Measurements from ENCODE around the gene SGPP2. TPM values are rescaled to one million over a fixed set of nuclear protein-coding genes. Genes with fewer than 3 reads are reported as not detected.

SGPP2 gene
- total and polyA plus RNA-seq, 2 of the 4 experiments (the other 2 are of a cell fraction) = not detected

DNA sequence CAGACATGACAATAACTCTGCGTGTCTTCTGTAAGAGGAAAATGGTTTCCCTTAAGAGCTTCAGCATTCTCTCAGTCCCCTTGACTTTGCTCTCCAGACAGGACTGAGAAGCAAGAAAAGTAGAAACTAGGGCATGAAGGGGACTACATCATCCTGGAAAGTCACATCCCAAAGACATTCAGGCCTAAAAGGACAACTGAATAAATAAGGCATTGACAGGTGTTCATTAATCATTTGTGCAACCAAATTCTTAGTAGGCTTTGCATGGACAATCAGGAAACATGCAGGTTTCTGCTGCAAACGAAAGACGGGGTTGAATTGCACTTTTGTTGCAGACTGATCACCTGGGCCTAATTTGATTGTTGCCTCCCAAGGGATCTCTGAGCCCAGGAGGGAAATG is 1.2 kb upstream of the SGPP2 start:
- Histone ChIP-seq H3K23ac (ENCODE audit: low read depth, low read length) (no peak overlapping the region), H3K9me1 (ENCODE audit: insufficient read depth, low read length) (no peaks in the 10 kb centered on the region), H4K91ac (ENCODE audit: insufficient read depth, low read depth, low read length) (no peak overlapping the region), H4K5ac (ENCODE audit: low read depth, low read length) (no peak overlapping the region), H3K27ac (ENCODE audit: insufficient read depth, low read length) (no peak overlapping the region), H3K56ac (ENCODE audit: extremely low read depth, insufficient read depth, low read length) (no peak overlapping the region), H2AK5ac (ENCODE audit: low read depth, low read length) (no peak overlapping the region), H4K20me1 (ENCODE audit: insufficient read depth, low read length) (no peaks in the 10 kb centered on the region), H2BK120ac (ENCODE audit: low read depth, low read length) (no peak overlapping the region), H2BK15ac (ENCODE audit: low read depth, low read length) (no peak overlapping the region), H3K4ac (ENCODE audit: low read depth, low read length) (no peak overlapping the region), H2BK20ac (ENCODE audit: low read depth, low read length) (no peak overlapping the region), H3K9me3 (ENCODE audit: control insufficient read depth, insufficient read depth, low read length) (no peaks in the 10 kb centered on the region; the same call in 1 of the 2 replicates), H4K8ac (ENCODE audit: low read depth in 2 of 2, low read length in 2 of 2) (no peak overlapping the region), H3K9ac (ENCODE audit: low read depth, low read length) (no peak overlapping the region), H2BK5ac (ENCODE audit: low read depth, low read length, poor library complexity, severe bottlenecking) (no peak overlapping the region), H2AFZ (replicated peaks; ENCODE audit: low read length, poor library complexity) (no peak overlapping the region), H3K79me1 (ENCODE audit: low read depth in 1 of 2, low read length in 2 of 2) (no peaks in the 10 kb centered on the region), H3K36me3 (ENCODE audit: control insufficient read depth, insufficient read depth, low read length) (no peaks in the 10 kb centered on the region), H3K4me2 (ENCODE audit: low read depth, low read length) (no peak overlapping the region), H3K27me3 (ENCODE audit: control insufficient read depth, insufficient read depth, low read length) (peaks cover 29% of the 10 kb centered on the region), H3K4me3 (ENCODE audit: insufficient read depth, low read depth, low read length) (no peak overlapping the region), H3K18ac (ENCODE audit: low read depth, low read length) (no peak overlapping the region), H3K14ac (replicated peaks; ENCODE audit: low read depth, low read length) (no peak overlapping the region), H2AK9ac (replicated peaks; ENCODE audit: low read depth, low read length, poor library complexity) (no peak overlapping the region), H3K4me1 (ENCODE audit: control insufficient read depth, insufficient read depth, low read length) (no peaks in the 10 kb centered on the region; the same call in 1 of the 2 replicates)
- intact Hi-C loops (cut with micrococcal nuclease) = no loop called here
- BruUV-seq (replicated peaks) = no TSS peak
- no CpG with 5 or more reads among the region's 3 CpGs for WGBS, 2 experiments (ENCODE audit: extremely low coverage in 2 of 2, insufficient read length in 1 of 2)
- ATAC-seq (ENCODE audit: low read depth) (no peak), DNase-seq (no peak)
- POLR2A ChIA-PET (ENCODE audit: unreplicated experiment) = no interaction called here
- CTCF ChIA-PET = no interaction called here
- in situ Hi-C loops (cut with MboI; ENCODE audit: low sequenced_read_pairs) = no loop called here
- dilution Hi-C loops (cut with HindIII; ENCODE audit: low sequenced_read_pairs, unreplicated experiment) = no loop called here
- no peak for TF ChIP-seq BHLHE40 (IDR thresholded peaks at IDR 0.05; ENCODE audit: low read depth, low read length)
- TF ChIP-seq, protein P1, sequence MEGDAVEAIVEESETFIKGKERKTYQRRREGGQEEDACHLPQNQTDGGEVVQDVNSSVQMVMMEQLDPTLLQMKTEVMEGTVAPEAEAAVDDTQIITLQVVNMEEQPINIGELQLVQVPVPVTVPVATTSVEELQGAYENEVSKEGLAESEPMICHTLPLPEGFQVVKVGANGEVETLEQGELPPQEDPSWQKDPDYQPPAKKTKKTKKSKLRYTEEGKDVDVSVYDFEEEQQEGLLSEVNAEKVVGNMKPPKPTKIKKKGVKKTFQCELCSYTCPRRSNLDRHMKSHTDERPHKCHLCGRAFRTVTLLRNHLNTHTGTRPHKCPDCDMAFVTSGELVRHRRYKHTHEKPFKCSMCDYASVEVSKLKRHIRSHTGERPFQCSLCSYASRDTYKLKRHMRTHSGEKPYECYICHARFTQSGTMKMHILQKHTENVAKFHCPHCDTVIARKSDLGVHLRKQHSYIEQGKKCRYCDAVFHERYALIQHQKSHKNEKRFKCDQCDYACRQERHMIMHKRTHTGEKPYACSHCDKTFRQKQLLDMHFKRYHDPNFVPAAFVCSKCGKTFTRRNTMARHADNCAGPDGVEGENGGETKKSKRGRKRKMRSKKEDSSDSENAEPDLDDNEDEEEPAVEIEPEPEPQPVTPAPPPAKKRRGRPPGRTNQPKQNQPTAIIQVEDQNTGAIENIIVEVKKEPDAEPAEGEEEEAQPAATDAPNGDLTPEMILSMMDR (conservative IDR thresholded peaks at IDR 0.05; ENCODE audit: low read depth, low read length) = no peak
- TF ChIP-seq MAFK (IDR thresholded peaks at IDR 0.05; ENCODE audit: low read depth, low read length) = no peak
- TF ChIP-seq RFX5 (IDR thresholded peaks at IDR 0.05; ENCODE audit: low read depth, low read length) = no peak
- TF ChIP-seq CHD1 (IDR thresholded peaks at IDR 0.05; ENCODE audit: low read depth, low read length) = no peak
- no peak for TF ChIP-seq FOS (IDR thresholded peaks at IDR 0.05; ENCODE audit: low read depth, low read length)
- TF ChIP-seq, protein P2, sequence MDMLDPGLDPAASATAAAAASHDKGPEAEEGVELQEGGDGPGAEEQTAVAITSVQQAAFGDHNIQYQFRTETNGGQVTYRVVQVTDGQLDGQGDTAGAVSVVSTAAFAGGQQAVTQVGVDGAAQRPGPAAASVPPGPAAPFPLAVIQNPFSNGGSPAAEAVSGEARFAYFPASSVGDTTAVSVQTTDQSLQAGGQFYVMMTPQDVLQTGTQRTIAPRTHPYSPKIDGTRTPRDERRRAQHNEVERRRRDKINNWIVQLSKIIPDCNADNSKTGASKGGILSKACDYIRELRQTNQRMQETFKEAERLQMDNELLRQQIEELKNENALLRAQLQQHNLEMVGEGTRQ (IDR thresholded peaks at IDR 0.05; ENCODE audit: low read depth, low read length) = no peak
- no peak for TF ChIP-seq CEBPB (IDR thresholded peaks at IDR 0.05; ENCODE audit: low read depth, low read length)
- no peak for TF ChIP-seq MXI1 (IDR thresholded peaks at IDR 0.05; ENCODE audit: borderline replicate concordance, low read depth, low read length)
- TF ChIP-seq RAD21 (IDR thresholded peaks at IDR 0.05; ENCODE audit: low read length) = no peak
- TF ChIP-seq NFE2L2 (IDR thresholded peaks at IDR 0.05; ENCODE audit: low read depth, low read length) = no peak
- no peak for TF ChIP-seq MAZ (IDR thresholded peaks at IDR 0.05; ENCODE audit: borderline replicate concordance, low read depth, low read length)
- TF ChIP-seq SMC3 (IDR thresholded peaks at IDR 0.05; ENCODE audit: low read depth, low read length) = no peak
- no peak for TF ChIP-seq POLR2A (IDR thresholded peaks at IDR 0.05; ENCODE audit: low read depth, low read length)
- TF ChIP-seq RCOR1 (IDR thresholded peaks at IDR 0.05; ENCODE audit: insufficient replicate concordance, low read length) = no peak
- TF ChIP-seq, protein P3, sequence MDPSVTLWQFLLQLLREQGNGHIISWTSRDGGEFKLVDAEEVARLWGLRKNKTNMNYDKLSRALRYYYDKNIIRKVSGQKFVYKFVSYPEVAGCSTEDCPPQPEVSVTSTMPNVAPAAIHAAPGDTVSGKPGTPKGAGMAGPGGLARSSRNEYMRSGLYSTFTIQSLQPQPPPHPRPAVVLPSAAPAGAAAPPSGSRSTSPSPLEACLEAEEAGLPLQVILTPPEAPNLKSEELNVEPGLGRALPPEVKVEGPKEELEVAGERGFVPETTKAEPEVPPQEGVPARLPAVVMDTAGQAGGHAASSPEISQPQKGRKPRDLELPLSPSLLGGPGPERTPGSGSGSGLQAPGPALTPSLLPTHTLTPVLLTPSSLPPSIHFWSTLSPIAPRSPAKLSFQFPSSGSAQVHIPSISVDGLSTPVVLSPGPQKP (IDR thresholded peaks at IDR 0.05; ENCODE audit: borderline replicate concordance, low read depth, low read length) = no peak

All from IMR-90 (cell line).